Effector CD8-positive, alpha-beta T cell (primary cell): ENCODE data around the gene C11orf97.
A peak's percentile ranks its signal among the peaks of the same experiment; 100 is the strongest.
"Not testable (repeated sequence)": the region's sequence is repeated elsewhere in the genome, so short reads cannot be mapped to it uniquely, and the experiment has no call there.

Experiments used
- DNase-seq: peaks from one replicate; lab custom pipeline; 2025; lab: John Stamatoyannopoulos, UW
- total RNA-seq, 4 experiments: gene quantifications; one replicate each; lab custom pipeline; 2026; lab: John Stamatoyannopoulos, UW

The C11orf97 gene, protein sequence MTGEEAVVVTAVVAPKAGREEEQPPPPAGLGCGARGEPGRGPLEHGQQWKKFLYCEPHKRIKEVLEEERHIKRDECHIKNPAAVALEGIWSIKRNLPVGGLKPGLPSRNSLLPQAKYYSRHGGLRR
- 0 reads per million in 4 experiments for total RNA-seq

GRCh38 chr11:94511932-94512781 is at the start of gene C11orf97:
TSS of gene C11orf97 (plus strand) at chr11:94512461. CDS start at chr11:94512529, 68 bp downstream.
- DNase-seq = peak; percentile 19

DNA sequence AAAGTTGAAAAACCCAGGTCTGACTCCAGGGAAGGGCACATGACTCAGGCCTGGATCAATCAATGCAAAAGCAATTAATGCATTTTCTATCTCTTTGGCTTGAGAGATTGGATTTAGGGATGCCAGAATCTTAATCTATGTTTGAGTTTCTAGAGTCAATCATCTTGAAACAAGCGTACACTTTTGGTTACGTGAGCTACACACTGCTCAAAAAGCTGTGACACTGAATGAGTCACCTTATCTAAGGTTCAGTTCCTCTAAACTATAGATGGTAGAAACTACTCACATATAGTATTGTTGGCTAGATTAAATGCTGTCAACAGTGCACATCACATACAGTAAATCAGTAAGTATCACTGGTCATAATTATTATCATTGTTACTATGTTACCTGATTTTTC is 42.8 kb upstream of the C11orf97 start:
- DNase-seq = no peak

DNA sequence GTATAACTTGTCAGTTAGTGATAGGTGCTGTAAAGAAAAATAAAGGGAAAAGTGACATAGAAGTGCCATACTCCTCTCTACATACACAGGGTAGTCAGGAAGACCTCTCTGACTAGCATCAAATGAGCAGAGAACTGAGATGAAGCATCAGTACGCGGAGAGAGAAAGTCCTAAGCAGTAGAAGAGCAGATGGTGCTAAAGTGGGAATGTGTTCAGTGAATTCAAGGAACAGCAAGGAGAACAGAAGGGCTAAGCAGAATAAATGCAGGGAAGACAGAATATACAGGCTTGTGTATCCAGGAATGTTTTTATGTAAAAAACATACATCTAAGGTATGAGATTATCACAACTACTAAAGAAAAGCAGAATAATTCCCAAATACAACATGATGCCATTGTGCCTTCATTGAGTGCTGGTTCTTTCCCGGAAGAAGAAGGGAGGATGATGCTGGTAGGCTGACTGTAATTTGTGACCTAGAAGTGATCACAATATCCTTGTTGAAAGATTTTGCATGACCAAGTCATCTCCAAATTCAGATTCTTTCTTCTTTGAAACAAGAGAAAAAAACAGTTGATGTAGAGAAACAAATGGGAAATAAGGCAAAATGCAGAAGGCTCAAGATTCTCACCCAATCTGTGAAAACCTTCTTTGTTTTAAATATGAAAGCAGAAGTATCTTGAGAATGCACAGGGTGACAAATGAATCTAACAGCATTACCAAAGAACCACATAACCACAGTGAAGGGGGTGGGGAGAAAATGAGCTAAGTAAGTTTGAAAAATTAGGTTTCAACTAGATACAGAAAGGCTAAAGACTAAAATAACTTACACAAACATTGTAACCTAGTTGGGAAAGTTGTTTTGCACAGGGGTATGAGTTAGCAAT is 39.1 kb upstream of the C11orf97 start:
- no peak for DNase-seq

- no peak for DNase-seq
Observed at GRCh38 chr11:94477624-94478023, 34.6 kb upstream of the C11orf97 start.

DNA sequence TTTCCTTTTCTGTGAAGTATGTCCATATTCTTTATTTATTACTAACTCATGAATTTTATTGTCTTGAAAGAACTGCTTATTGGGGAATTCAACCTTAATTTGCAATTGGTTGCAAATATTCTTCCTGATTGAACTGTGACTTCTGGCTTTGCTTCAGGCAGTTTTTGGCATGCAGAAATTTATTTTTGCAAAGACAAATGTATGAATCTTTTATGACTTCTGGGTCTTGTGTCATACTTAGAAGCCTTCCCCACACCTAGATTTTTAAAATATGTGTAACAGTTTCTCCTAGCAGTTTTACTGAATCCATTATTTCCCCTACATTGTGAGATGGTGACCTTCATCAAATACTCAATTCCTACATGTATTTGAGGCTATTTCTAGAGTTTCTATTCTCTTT is 30.9 kb upstream of the C11orf97 start:
- DNase-seq = no peak

- DNase-seq = no peak
Observed at GRCh38 chr11:94486068-94486467, 26.2 kb upstream of the C11orf97 start.

- DNase-seq = peak; percentile 97
Observed at GRCh38 chr11:94493281-94494125, 18.8 kb upstream of the C11orf97 start, which contains the start of the genes ANKRD49 and MRE11. TSS of gene ANKRD49 (plus strand) at chr11:94493984. CDS start at chr11:94496694, 2,710 bp downstream. TSS of gene MRE11 (minus strand) at chr11:94493844. CDS start at chr11:94492801, 1,043 bp downstream.

DNA sequence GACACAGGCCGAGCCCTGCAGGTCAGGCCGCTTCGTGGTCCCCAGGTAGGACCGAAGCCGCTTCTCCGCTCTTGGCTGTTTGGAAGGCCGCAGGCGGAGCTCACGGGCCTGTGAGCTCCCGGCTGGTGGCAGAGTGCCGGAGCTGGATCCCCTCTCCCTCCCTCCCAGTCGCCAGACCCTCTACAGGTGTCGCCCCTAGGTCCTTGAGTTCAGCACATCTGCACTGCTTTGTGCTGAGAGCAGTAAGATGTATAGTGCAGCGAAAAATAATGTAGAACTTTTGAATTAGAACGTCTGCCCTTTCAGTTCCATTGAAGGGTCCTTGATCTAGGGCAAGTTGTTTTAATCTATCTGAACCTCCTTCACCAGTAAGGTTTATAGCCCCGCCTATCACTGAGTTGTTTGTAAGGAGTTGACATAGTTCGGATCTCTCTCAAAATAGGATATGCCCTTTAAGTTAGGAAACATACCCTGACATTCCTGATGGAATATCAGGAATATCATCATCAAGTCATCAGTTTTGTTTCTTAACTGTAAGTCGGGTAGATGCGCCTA is 18.1 kb upstream of the C11orf97 start:
- no peak for DNase-seq

- DNase-seq = no peak
Observed at GRCh38 chr11:94500181-94500580, 12.1 kb upstream of the C11orf97 start.

- no peak for DNase-seq
Observed at GRCh38 chr11:94501522-94501921, 10.7 kb upstream of the C11orf97 start.

- DNase-seq = no peak
Observed at GRCh38 chr11:94504689-94505293, 7.5 kb upstream of the C11orf97 start.

- not testable (repeated sequence) for DNase-seq
Observed at GRCh38 chr11:94506513-94506912, 5.7 kb upstream of the C11orf97 start.

DNA sequence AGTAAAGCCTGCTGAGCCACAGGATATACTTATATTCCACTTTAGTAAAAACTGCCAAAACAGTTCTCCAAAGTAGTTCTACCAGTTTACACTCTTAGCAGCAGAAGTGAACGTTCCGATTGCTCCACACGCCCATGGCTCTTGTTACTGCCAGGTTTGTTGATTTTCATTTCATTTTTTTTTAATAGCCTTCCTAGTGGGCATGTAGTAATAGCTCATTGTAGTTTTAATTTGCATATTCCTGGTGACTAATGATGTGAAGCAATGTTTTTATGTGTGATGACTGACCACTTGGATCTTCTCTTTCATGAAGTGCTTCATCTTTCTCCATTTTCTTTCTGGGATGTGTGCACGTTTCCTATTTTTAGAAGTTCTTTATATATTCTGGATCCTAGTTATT is 4.8 kb upstream of the C11orf97 start:
- no peak for DNase-seq

DNA sequence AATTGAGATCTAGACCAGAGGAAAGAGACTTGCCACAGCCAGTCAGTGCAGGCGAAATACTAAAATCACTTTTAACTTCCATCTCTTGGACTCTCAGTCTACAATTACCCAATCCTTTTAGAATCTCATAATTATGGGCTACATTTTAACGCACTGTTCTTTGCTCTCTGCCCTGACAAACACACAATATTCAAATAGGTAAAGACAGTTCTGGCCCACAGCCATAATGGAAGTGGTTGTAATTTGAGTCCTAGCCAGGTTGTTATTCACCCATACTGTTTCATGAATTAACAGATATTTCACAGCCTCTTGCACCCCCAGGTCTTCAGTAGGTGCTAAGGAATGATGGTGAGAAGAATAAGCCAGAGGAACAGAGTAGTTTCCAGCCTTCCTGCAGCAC is 830 bp downstream of the C11orf97 start:
- DNase-seq = no peak

GRCh38 chr11:94515398-94515797 is 3.1 kb downstream of the C11orf97 start:
- no peak for DNase-seq

GRCh38 chr11:94516725-94517124 is 4.5 kb downstream of the C11orf97 start:
- DNase-seq = no peak

GRCh38 chr11:94518300-94518699 is 6.0 kb downstream of the C11orf97 start:
- DNase-seq = no peak

DNA sequence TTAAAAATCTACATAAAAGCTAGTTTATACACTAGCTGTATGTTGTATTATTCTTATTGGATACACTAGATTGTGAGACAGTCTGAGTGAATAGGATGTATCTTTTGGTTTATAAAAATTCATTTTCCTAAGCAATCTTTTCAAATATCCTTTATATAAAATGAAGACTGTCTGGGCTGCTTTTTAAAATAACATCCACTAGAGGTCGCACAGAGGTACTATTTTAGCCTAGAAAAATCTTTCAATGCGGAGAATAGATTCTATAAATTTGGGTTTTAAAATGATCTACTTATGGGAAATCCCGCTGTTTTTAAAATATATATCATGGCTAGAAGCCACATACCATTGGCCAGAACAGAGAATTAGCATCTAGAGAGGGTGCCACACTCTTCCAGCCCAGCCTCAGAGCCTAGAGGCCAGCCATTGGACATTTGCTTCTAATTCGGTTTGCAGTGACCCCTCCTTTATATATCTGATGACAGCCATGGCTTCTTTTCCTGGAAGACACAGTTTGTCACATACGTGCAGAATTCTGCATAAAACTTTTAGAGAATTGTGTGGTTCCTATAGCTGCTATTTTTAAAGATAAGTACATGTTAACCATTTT is 7.3 kb downstream of the C11orf97 start:
- no peak for DNase-seq

- DNase-seq = no peak
Observed at GRCh38 chr11:94521684-94522083, 9.4 kb downstream of the C11orf97 start.

GRCh38 chr11:94524341-94524740 is 12.1 kb downstream of the C11orf97 start:
- DNase-seq = no peak
